SK-N-MC (cell line): ENCODE data around the gene MYL10.

Source experiments
- EZH2 ChIP-seq: fragments of 200-600 bp; sonication (generic); IDR thresholded peaks from one replicate; pipeline ENCODE4 v1.6.1; 2017; ENCODE audit warnings: antibody characterized with exemption
- FOXP2 ChIP-seq: optimal IDR thresholded peaks from 2 replicates; pipeline ENCODE3; 2011; ENCODE audit warnings: mild to moderate bottlenecking, moderate library complexity; ENCODE audit not compliant: insufficient read depth; ENCODE audit errors: extremely low read length, control extremely low read depth
- POLR2AphosphoS5 ChIP-seq: IDR thresholded peaks from 2 replicates; pipeline ENCODE4 v1.6.1; 2012; ENCODE audit warnings: mild to moderate bottlenecking, low read depth, low read length, borderline replicate concordance

- TF ChIP-seq POLR2AphosphoS5 (no peak), EZH2 (no peak), FOXP2 (no peak)
Observed at GRCh38 chr7:101668726-101669125, 39.6 kb upstream of the MYL10 start.
